GM19099 (cell line): ENCODE results near the gene RAD18.

Experiments
- POLR2A ChIP-seq: IDR thresholded peaks from 3 replicates; pipeline ENCODE4 v1.6.1; 2011; ENCODE audit warnings: low read depth; ENCODE audit not compliant: insufficient read length; ENCODE audit errors: extremely low read depth

The RAD18 gene

DNA sequence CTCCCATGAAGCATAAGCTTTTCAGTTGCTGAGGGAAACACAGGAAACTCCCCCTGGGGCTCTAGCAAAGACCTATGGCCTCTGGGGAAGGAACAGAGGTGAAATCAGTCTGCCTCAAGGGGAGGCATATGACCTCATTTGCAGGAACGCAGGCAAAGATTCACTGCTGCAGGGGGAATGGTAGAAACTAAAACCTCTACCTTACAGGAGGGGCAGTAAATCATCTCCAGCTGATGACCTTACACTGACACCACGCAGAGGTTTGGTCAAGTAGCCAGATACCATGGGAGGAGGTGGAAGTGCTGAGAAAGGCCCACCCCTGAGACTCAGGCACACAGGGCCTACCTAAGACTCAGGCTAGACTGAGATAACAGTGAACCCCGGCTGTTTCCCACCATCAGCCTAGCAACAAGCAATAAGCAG, 81.1 kb downstream of the RAD18 start:
- no peak for TF ChIP-seq POLR2A

- TF ChIP-seq POLR2A: no peak
These were observed 83.8 kb downstream of the RAD18 start for GRCh38 chr3:8879347-8879944.

- no peak for TF ChIP-seq POLR2A
These were observed 87.4 kb downstream of the RAD18 start for GRCh38 chr3:8875836-8876235.

- TF ChIP-seq POLR2A: no peak
These were observed 89.5 kb downstream of the RAD18 start for GRCh38 chr3:8873740-8874139.

- TF ChIP-seq POLR2A: no peak
These were observed 91.0 kb downstream of the RAD18 start for GRCh38 chr3:8872261-8872660.

- no peak for TF ChIP-seq POLR2A
These were observed 92.0 kb downstream of the RAD18 start for GRCh38 chr3:8871306-8871705.

- TF ChIP-seq POLR2A: no peak
These were observed 93.1 kb downstream of the RAD18 start for GRCh38 chr3:8870134-8870533.

DNA sequence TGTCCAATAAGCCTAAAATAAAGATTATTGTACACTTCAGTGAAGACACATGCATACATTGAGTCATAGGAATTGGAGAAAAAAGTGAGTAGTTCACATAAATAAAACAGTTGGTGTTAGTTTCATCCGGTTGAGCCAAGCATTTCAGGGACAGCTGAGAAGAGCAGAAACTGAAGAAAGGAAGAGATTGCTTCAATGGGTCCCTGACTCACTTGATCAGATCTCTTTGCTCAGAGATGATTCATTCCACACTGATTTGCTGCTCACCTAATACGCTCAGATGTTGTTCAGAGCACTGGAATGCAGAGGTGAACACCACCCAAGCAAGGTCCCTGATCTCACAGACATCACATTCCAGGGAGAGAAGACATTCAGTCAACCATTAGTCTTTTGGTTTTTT, 93.7 kb downstream of the RAD18 start:
- TF ChIP-seq POLR2A: no peak

DNA sequence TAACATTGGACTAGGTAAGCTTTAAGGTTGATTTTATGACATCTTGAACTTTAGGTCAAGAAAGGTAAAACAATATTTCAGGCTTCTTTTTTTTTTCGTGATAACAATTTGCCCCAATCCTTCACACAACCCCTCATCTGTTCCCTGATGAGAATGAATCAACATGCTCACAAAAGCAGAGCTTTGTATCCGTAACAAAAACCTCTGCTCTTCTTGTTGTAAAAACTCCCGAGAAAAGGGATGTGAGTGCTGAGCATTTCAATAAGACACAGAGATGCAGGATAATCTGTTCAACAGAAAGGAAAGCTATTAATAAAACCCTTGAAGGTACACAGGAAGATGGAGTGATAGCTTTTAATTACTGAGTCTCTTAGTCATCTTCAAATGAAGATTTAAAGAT, 94.3 kb downstream of the RAD18 start:
- no peak for TF ChIP-seq POLR2A

DNA sequence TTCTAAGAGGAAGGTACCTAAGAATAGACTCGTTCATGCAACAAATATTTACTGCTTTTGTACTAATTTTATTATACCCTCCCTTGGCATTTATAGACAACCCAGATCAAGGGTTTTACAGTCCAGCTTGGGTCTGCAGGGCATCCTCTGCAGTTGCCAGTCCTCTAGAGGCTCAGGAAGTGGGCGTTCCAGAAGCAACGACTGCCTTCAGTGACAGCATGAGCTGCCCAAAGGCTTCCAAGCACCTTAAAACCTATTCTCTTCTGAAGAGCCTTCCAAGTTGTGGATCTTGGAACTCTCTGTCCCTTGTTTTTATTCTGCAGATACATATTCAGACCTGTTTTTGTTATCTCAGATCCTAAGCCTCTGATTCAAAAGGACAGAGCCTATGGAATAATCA, 95.6 kb downstream of the RAD18 start:
- TF ChIP-seq POLR2A: no peak

DNA sequence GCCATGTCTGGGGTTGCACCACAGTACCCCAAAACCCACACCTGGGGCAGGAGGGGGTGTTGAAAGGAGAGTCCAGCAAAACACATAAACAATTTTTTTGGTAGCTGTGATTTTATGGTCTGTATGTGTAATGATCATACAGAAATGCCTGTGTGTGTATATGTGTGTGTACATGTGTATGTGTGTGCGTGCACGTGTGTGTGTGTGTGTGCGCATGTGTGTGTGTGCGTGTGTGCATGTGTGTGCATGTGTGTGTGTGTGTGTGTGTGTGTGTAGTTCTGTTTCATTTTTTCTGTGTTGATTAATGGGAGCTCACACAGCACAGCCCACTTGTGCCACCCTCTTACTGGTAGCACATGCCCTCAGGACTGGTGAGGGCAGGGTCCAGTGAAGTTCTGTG, 97.6 kb downstream of the RAD18 start:
- TF ChIP-seq POLR2A: no peak

DNA sequence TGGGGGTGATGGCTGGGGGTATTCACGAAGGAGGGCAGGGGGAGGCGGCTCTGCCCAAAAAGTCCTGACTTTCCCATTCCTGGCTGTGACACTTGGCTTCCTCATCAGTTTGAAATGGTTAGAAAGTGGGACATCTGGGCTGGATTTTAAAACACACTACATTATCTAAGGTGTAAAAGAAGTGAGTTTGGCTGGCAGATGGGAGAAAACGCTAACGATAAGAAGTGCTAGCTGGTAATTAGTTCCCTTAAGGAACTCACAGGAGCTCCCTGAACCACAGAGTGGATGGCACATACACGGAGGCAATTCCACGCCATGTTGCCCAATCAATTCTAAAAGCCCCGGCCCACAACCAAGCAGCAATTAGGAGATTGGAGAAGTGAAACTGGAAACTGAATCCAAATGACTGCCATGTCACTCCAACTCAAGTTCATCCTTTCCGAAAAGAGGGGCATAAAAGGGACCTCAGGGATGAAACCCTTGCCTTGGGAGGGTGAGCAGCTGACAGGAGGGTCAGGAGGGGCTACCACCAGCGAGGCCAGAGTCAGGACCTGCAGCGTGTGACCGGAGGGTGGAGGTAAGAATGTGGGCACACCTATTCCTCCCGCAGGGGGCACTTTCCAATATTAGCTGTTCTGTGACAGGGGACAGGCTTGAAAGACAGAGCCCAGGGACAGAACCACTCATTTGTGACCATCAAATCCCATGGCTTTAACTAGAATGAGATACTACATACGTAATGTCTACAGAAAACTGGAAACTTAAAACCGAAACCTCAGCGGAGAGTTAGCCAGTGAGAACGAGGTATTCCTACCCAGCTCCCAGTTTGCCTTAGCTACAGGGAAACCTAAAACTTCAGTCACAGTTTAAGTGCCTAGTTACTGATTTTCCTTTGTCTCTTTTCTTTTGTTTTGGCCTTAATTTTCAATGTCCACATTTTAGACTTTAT, 98.6 kb downstream of the RAD18 start:
- no peak for TF ChIP-seq POLR2A

DNA sequence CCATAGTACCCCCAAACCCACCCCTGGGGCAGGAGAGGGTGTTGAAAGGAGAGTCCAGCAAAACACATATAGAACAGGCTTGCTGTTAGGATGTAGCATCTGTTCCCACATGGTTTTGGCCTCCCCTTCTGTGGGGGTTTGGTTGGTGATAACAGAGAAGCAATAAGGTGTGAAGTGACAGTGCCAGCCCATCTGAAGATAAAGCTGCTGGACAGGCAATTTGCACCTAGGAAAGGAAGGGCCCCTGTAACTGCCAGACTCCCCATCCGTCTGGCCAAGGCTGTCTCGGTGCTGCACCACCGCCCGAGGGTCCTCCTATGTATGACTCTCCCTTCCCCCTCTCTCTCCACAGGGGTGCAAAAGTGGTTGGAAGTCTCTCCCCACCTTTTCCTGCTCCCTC, 99.4 kb downstream of the RAD18 start:
- TF ChIP-seq POLR2A: no peak

GRCh38 chr3:8857720-8858367, 105.4 kb downstream of the RAD18 start:
- TF ChIP-seq POLR2A: no peak

GRCh38 chr3:8856721-8857120, 106.6 kb downstream of the RAD18 start:
- TF ChIP-seq POLR2A: no peak

DNA sequence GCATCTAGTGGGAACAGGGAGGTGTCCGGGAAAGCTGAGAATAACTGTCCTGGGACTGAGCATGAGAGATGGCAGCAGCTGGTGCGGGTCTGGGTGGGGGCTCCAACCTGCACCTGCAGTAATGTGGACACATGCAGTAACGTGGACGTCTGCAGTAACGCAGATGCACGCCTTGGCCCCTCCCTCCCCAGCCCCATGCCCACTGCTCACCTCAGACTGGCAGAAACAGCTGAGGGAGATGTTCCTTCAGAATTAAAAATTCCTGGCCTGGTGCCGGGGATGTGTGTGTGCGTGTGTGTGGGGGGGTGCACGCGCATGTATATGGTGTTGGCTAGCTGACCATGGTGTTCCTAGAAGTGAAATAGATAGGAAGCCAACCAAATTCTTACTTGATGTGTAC, 107.2 kb downstream of the RAD18 start:
- no peak for TF ChIP-seq POLR2A
